ENCODE data around the gene TRAPPC2L.

Gene TRAPPC2L

GRCh38 chr16:88905563-88905962 is 48.6 kb downstream of the TRAPPC2L start:
- TF ChIP-seq CTCF (conservative IDR thresholded peaks at IDR 0.05) (no peak), ZFX (IDR thresholded peaks at IDR 0.05) (no peak)

GRCh38 chr16:88906020-88906419 is 49.1 kb downstream of the TRAPPC2L start:
- no peak for TF ChIP-seq ZFX (IDR thresholded peaks at IDR 0.05)
- TF ChIP-seq CTCF (conservative IDR thresholded peaks at IDR 0.05): no peak
- H3K27ac ChIP-seq: no peak overlapping the region

More at GRCh38 chr16:88905563-88905962, 48.6 kb downstream of the TRAPPC2L start:
- no peak overlapping the region for H3K27ac ChIP-seq

- H3K27ac ChIP-seq: no peak overlapping the region
- TF ChIP-seq ZFX (IDR thresholded peaks at IDR 0.05) (no peak), CTCF (conservative IDR thresholded peaks at IDR 0.05) (no peak; the same call in 1 of the 2 replicates)
Observed at GRCh38 chr16:88906535-88907105, 49.7 kb downstream of the TRAPPC2L start.

- TF ChIP-seq CTCF (conservative IDR thresholded peaks at IDR 0.05) (no peak), ZFX (IDR thresholded peaks at IDR 0.05) (no peak)
- no peak overlapping the region for H3K27ac ChIP-seq
Observed at GRCh38 chr16:88907768-88908167, 50.8 kb downstream of the TRAPPC2L start.

GRCh38 chr16:88908307-88908706 is 51.4 kb downstream of the TRAPPC2L start:
- no peak overlapping the region for H3K27ac ChIP-seq
- TF ChIP-seq CTCF (conservative IDR thresholded peaks at IDR 0.05) (no peak), ZFX (IDR thresholded peaks at IDR 0.05) (no peak)

- no peak for TF ChIP-seq ZFX (IDR thresholded peaks at IDR 0.05)
- no peak for TF ChIP-seq CTCF (conservative IDR thresholded peaks at IDR 0.05)
- H3K27ac ChIP-seq: no peak overlapping the region
Observed at GRCh38 chr16:88909431-88910210, 52.7 kb downstream of the TRAPPC2L start.

Data from C4-2B (cell line).